GM19438 (cell line): ENCODE data around the gene BARHL2.

Experiments used
- ATAC-seq: cut with Tn5 transposase; IDR thresholded peaks from one replicate; pipeline ENCODE4 v1.9.1; 2021; ENCODE audit warnings: low read depth; ENCODE audit not compliant: unreplicated experiment

Gene BARHL2

DNA sequence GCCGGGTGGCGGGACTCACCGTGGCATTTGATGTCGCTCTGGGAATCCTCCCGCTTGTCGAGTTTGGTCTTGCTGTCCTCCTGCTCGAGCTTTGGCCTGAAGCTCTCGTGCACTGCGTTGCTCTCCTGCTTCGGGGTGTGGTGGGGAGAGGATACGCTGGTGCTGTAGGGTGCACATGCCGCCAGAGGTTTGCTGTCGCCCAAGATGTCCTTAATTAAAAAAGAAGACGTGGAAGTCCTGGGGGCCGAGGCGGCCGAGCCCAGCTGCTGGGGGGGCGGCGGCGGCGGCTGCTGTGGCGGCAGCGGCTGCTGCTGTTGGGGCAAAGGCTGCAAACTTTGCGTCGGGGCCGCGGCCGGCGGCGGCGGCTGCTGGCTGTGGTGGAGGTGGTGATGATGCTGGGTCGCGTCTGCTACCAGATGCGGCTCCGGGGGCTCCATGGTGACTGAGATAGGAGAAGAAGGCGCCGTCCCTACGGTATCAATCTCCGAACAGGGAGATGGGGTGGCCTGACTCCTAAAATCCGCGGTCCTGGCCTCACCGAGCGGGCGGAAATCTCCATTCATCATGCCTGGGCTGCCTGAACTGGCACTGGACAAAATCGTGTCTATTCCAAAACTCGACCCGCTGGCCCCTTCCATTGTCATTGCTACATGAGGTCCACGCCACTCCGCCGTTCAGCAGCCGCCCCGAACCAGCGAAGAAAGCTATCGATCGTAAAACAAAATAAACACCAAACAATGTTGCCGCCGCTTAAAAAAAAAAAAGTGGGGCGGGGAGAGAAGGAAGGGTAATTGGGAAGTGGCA lies at the start of gene BARHL2:
Gene BARHL2, minus strand, starts transcription at position 751 of the 804 bp plus-strand sequence. Its CDS starts 107 bp downstream, at position 644.
- ATAC-seq: no peak

DNA sequence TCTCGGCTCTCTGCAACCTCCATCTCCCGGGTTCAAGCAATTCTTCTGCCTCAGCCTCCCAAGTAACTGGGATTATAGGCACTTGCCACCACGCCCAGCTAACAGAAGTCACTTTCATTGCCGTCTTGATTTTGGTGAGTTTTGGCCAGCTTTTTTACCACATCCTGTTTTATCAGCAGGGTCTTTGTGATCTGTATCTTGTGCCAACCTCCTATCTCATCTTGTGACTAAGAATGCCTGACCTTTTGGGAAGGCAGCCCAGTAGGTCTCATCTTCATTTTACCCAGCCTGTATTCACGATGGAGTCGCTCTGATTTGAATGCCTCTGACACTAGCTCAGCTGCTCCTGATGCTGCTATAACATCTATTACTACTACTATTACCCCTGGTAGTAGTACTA lies 46.8 kb upstream of the BARHL2 start:
- ATAC-seq: no peak

DNA sequence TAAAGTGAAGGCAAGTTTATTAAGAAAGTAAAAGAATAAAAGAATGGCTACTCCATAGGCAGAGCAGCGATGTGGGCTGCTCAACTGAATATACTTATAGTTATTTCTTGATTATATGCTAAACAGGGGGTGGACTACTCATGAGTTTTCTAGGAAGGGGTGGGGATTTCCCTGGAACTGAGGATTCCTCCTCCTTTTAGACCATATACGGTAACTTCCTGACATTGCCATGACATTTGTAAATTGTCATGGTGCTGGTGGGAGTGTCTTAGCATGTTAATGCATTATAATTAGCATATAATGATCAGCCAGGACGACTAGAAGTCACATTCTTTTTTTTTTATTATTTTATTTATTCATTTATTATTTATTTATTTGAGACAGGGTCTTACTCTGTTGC lies 46.4 kb upstream of the BARHL2 start:
- ATAC-seq: no peak

DNA sequence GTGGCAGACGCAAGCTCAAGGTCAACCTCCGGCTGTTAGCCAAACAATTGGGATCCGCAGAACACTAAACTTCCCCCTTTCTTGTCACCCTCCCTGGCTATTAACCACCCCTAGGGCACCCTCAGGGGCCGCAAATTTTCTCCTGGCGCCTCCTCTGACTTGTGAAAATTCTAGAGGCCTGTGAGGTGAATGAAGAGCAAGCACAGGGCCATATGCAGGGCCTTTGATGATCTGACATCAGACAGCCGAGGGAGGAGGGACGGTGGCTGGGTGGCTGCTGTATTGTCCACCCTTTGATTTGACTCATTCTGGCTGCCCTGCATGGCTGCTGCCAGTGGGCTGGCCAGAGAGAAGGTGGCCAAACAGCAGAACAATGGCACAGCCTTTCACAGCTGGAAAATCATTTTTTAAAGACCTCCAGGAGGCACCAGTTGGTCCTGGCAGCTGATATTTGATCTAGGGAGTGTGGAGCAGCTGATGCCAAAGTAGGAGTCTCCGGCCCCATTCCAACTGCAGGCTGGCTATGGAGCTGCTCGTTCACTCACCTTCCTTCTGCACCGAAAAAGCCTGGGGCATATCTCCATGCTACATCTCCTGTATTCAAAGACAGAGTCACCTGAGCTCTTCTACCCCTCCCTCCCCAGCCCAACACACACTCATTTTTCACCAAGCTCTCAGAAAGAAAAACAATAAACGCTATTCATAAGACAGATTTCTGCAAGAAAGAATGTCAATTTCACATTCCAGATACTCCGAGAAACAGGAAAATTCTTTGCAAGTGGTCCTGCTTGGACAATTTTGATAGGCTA lies 44.9 kb upstream of the BARHL2 start:
- no peak for ATAC-seq

DNA sequence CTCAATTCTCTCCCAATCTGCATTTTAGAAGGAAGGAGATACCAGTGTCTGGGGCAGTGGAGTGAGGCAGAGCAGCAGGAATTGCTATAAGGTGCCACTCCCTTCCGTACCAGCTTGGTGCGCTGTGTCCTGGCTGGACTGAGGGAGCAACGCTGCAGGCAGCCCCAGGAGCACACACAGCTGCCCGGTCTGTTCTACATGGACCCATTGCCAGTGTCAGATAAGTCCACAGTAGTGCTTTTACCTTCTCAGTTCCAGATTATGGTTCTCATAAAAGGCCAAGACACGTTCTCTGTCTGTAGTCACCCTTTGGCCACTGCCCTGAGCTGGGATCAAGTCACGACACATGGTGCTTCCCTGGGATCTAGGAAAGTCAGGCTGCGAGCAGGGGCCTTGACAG lies 44.1 kb upstream of the BARHL2 start:
- no peak for ATAC-seq

DNA sequence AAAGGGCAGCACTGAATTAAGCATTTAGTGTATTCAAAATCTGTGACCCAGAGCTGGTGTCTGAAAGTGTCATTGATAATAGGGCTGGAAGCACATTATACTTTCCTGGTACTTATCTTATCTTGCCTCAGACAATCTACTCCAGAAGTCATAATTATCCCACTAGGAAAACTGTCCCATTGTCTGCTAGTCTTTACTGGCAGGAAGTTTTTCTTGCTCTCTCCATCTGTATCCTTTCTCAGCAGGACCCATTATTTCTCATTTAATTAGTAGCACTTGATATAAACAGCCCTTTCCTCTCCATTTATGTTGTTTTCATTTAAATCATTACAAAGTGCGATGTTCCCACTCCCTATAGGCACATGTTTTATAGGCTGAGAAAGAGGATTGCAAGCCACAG lies 36.5 kb upstream of the BARHL2 start:
- ATAC-seq: no peak

DNA sequence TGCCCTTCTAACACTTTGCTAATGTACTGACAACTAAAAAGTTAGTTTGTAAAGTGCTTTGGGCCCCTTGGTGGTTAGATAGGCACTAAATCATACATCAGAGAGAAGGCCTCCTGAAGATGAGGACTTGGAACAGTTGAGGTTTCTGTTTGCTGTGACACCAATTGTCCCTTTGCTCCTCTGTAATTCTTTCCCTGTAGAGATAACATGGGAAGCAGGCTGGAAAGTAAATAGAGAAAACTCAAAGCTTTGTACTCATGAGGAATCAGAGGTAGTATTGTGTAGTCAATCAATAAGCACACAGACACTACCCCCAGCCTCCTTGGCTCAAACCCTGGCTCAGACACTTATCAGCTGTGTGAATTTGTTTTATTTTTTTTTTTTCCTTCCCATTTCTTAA lies 31.6 kb upstream of the BARHL2 start:
- no peak for ATAC-seq

DNA sequence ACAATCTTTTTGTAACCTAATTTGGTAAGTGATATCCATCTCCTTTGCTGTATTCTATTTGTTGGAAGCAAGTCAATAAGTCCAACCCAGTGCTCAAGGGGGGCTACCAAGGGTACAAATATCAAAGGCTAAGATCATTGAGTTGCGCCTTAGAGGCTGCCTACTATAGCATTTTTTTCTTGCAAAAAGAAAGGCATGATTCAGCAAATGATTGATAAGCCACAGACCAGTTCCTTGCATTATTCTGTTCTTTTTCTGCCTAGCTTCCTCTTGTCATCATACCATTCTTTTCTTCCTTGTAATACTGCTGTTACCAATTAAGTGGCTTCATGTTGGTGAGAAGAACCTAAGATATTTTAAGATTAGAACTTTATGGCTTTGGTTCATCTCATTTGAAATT lies 29.8 kb upstream of the BARHL2 start:
- ATAC-seq: no peak

DNA sequence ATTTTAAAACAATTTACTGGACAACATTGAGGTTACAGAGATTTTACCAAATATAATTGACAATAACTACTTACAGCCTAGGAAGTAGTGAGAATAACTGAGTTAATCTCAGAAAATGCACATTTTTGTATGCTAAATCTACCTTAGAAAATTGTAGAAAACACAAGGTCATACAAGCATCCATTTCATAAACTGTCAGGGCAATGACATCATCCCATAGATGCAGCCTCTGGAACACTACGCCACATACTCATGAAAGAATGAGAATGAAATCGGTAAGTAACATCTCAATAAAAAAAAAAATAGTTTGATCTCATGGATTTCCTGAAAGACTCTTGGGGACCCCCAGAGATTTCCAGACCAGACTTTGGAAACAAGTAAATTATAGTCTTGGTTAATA lies 28.9 kb upstream of the BARHL2 start:
- ATAC-seq: no peak

DNA sequence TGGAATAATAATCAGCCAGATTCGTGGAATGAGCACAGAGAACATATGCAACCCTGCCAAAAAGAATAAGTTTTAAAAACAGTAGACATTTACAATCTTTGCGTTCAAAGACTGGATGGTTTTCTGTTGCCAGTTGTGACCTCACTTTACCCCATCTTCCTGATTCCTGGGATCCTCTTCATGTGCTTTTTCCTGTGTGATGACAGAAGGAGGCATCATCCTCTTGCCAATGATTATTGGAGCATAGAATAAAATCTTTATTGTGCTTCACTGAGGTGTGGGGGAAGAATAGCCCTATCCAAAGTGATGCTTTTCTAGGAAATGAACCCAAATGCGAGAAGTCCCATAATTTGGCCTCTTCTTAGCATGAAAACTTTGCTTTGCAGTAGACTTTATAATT lies 15.0 kb upstream of the BARHL2 start:
- ATAC-seq: no peak

DNA sequence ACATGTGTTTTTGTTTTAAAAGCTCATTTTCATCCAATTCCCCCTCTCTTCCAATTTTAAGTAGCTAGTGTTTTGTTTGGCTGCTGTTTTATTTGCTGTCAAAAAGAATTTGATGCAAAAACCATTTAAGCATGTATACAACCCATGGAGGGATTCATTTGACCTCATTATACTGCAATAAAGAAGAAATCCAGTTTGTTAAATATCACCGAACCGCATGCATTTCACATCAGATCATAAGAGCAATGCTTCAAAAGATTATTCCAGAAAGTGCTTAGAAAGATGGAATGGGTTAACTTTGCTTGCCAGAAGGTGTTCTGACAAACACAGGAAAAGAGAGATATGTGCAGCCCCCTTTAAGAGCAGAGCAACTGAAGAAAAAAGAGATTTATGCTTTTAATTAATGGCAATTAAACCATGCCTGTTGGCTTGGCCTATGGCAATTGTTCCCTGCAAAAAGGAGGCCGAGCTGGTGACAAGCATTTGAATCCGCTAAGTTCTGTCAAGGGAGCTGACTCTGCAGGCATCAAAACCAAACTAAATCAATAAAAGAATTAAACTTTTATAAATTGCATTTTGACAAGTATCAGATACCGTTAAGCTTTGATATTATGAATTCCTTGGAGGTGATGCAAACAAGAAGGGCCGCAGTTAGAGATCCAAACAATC lies 14.4 kb upstream of the BARHL2 start:
- ATAC-seq: no peak

DNA sequence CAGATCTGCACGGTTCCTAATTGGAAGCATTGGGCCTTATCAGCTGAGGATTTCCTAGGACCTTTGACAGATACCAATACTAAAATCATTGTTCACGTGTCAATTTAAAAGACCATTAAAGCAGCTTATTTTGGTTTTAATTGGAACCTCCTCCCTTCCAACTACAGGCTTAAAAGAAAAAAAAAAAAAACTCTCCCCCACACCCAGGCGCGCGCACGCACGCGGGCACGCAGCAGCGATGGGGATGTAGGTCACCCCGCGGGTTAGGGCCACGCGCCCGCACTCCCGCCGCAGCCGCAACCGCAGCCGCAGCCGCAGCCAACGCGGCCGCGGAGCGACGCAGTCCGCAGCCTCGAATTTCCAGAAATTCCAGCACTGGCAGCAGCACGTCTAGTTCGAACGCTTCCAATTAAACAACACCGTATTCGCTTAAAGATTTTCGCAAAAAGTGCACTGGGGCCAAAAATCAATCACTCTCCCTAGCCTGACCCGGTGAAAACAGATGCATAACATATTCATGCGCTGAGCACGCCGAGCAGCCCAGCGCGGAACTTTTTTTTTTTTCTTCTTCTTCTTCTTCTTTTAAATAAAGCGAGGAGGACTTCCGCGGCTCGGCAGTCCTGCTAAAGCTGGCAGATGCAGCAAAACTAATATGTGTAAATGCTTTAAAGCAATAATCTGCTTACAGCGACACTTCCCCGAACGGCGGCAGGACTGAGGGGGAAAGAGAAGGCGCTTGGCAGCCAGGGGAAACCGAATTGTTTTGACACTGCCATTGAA lies 13.3 kb upstream of the BARHL2 start:
- ATAC-seq: no peak

DNA sequence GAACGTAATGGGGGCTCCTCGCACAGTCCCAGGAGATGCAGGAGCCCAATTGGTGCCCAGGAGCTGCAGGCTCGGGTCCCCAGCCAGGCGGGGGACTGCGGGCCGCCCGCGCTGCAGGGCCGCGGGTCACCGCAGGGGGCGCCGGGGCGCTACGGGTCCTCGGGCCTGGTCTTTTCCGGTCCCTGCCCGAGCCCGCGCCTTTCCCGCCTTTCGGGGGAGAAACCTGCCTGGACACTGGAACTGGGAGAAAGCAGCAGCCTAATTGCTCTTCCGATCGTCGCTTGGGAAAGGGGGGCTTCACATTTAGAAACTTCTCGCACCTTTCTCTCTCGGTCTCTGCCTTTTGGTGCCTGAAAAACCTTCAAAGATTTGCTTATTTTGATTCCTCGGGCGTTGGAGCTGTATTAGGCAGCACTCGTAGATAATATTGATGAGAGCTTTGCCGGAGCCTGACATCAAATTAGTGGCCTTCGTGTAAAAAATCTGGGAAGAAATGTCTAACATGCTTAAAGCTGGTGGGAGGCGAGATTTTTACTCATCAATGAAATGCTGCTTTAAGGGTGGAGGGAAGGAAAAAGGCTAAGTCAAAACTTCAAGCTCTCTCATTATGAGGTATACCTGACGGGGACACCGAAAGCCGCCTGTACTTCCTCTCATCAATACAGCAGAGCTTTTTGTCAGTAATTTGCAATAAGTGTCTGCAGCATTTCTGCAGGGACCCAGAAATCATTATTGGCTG lies 12.6 kb upstream of the BARHL2 start:
- peak; percentile 61 for ATAC-seq

DNA sequence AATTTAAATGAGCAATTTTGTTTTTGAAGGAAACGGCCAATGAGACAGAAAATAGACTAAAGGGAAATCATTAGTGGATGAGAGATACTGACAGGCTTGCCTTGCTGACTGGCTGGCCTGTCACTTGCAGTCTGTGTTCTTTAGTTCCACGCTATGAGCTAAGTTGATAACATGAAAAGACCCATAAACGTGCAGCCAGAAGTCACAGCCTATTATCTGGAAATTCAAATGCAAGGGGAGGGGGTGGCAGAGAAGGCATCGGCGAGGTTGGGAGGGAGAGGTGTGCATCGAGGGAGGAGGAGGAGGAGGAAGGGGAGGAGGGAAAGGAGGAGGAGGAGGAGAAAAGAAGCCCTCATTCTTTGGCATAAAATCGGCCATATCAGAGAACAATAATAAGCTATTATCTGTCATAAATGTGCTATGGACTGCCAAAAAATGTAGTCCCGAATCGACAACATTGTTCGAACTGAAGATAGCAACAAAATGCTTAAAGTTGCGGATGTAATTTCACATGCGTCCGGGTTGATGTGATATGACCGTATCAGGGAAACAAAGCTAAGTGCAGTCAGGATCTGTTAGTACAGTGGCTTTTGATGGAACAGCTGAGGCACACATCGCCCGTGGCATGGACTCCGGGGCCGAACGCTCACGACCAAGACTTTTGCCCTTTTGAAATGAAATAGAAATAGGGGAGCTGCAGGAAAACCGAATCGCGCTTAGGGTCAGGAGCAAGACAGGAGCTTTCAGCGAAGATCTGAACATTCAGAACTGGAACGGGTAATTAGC lies 11.6 kb upstream of the BARHL2 start:
- no peak for ATAC-seq

DNA sequence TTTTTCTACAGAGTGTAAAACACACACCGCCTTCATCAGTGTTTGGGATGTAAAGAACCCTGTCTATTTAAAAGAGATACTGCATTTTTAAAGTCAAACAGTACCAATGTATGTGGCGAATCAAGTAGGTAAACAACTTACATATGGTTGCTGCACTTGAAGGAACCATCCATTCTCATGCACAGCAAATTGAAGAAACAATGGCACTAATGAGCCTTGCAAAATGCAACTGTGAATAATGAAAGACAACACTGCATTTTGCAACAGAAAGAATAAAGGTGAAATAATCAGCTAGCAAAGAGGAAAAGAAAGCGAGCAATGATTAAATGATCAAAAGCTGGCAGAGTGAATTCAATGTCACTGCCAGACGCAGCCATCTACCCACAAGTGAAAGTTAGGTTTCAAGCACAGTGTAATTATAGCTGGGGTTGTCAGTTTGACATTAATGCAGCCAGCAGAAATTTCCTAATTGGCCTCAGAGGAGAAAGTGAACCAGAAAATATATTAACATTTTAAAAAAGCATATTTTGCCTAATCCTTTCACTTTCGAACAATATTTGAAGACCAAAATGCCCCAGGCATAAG lies 10.9 kb upstream of the BARHL2 start:
- no peak for ATAC-seq

DNA sequence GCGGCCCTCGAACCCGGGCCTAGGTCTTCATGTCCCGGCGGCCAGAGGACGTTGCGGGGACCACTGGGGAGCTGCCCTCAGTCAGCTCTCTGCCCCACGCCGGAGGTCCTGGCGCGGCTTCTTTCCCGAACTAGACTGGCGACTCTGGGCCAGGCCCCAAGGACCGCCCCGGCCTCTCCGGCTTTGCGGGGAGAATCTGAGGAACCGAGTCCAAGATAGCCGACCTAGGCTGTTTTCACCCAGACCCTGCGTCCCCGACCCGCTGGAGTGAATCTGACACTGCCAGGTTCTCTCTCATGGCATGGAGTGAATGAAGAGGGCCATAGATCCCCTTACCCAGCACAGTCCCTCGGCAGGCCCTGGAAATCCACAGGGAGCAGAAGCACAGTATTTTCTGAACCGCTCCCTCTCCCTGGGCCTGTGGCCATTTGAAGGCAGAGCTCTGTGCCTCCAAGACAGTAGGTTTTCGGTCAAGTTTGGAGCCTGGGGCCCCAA lies 9.9 kb upstream of the BARHL2 start:
- ATAC-seq: no peak

DNA sequence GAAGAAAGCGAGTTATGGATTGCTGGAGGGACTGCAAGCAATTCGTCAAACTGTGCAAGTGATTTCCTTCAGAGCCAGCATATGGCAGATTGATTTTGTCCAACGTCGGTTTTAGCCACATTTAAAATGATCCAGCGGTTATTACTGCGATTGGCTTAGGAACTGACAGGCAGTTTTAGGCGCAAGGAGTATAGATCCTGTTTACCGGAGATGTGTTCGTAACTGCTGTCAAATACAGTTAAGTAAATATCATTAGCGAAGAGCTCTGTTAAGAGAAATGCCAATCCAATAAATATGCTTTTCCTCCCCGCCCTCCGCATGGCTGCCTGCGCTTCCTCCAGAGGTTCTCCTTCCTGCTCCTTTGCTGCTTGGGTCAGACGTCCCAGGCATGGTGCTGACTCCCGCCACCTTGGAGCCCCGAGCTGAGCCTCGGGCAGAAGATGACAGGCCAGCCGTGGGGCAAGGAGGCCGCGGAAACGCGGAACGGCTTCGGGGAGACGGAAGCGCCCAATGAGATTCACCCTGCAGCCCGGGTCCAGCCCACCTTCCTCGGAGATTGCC lies 9.4 kb upstream of the BARHL2 start:
- ATAC-seq: no peak

DNA sequence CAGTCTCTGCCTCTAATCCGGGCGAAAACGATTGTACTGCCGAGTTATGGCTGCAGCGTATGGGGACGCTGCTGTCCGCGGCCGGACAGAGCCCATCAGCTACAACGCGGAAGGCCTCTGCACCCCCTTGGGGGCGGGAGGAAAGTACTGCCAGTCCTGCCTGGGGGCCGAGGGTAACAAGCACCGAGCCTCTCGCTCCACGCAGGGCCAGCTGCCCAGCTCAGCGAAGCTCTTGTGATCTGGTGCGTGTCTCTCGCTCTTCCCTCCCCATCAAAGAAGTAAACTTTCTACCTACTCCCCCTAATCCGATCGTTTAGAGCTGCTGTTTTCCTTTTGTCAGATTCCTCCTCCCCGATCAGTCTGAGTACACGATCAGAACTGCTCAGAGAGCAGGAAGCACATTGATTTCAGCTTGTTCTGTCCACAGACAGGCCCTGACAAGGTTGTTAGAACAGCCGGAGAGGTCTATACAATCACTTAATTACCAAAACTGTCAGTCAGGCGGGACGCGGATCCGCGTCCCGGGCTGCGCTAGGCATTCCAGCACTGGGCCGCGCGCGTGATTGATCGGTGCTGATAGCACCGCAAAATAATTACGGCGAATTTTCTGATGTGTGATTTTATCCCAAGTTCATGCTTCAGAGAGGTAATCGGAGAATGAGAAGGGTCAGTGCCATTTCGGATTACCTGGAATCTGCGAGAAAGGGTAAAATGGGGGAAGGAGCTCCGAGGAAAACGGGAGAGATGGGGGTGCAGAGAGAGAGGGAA lies 8.7 kb upstream of the BARHL2 start:
- no peak for ATAC-seq
